AG10803 (cell line): ENCODE data around the gene UMAD1.

Experiments
- DNase-seq: peaks from one replicate; pipeline ENCODE4 v3.0.0; 2010; ENCODE audit warnings: low read depth
- H3K4me3 ChIP-seq: 2 replicates; pipeline ENCODE4 v1.5.1; 2011; ENCODE audit warnings: mild to moderate bottlenecking, low read length, control low read depth
- CTCF ChIP-seq: conservative IDR thresholded peaks from 2 replicates; pipeline ENCODE4 v1.5.1; 2011; ENCODE audit warnings: mild to moderate bottlenecking, low read length, control low read depth, inconsistent platforms

Gene UMAD1

GRCh38 chr7:7805511-7806153, 165.1 kb downstream of the UMAD1 start:
- DNase-seq = no peak
- TF ChIP-seq CTCF = no peak
- no peak overlapping the region for H3K4me3 ChIP-seq

- peak; percentile 44 for DNase-seq
- H3K4me3 ChIP-seq = no peak overlapping the region
- no peak for TF ChIP-seq CTCF
Observed at GRCh38 chr7:7808156-7808555, 167.6 kb downstream of the UMAD1 start.

GRCh38 chr7:7808626-7809025, 168.1 kb downstream of the UMAD1 start:
- DNase-seq = no peak
- no peak for TF ChIP-seq CTCF
- no peak overlapping the region for H3K4me3 ChIP-seq

- H3K4me3 ChIP-seq = no peak overlapping the region
- no peak for DNase-seq
- TF ChIP-seq CTCF = no peak
Observed at GRCh38 chr7:7810380-7810779, 169.8 kb downstream of the UMAD1 start.

GRCh38 chr7:7810826-7811225, 170.3 kb downstream of the UMAD1 start:
- no peak overlapping the region for H3K4me3 ChIP-seq
- no peak for TF ChIP-seq CTCF
- no peak for DNase-seq

GRCh38 chr7:7812112-7812511, 171.6 kb downstream of the UMAD1 start:
- TF ChIP-seq CTCF = no peak
- DNase-seq = peak; percentile 29
- H3K4me3 ChIP-seq = no peak overlapping the region

GRCh38 chr7:7815395-7815794, 174.8 kb downstream of the UMAD1 start:
- no peak for DNase-seq
- no peak for TF ChIP-seq CTCF

More at GRCh38 chr7:7815395-7815794, 174.8 kb downstream of the UMAD1 start:
- no peak overlapping the region for H3K4me3 ChIP-seq
